ENCODE results near the gene UPF1.

Gene UPF1

DNA sequence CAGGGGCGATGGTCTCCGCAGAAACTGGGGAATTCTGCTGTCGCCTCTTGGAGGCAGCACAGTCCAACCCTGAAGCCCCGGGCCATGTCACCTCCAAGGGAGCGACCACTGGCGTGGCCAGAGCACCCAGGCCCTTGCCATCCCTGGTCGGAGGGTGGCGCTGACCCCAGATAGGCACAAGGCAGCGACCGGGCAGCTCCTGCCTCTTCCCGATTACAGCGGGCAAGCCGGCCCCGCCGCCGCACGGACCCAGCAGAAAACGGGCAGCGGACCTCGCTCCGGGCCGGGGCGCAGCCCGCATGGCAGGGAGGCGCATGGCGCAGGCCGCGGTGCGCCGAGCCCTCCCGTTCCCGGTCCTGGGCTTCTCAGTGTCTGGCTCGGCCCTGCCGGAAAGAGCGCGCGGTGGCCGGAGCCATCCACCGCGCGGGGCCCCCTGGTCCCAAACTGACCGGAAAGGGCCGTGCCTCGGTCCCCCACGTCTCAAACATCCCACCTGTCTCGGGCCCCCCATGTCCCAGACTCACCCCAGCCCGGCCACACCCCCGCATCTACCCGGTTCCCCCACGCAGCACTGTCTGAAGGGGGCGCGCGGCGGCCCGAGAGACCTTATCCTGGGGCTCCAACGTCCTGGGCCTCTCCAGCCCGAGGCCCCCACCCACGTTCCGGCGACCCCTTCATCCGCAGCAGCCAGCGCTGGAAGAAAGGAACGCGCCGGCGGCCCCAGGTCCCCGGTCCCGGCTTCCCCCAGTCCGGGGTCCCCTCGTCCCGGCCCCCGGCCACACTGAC, 63.5 kb downstream of the UPF1 start:
- TF ChIP-seq, protein P1, sequence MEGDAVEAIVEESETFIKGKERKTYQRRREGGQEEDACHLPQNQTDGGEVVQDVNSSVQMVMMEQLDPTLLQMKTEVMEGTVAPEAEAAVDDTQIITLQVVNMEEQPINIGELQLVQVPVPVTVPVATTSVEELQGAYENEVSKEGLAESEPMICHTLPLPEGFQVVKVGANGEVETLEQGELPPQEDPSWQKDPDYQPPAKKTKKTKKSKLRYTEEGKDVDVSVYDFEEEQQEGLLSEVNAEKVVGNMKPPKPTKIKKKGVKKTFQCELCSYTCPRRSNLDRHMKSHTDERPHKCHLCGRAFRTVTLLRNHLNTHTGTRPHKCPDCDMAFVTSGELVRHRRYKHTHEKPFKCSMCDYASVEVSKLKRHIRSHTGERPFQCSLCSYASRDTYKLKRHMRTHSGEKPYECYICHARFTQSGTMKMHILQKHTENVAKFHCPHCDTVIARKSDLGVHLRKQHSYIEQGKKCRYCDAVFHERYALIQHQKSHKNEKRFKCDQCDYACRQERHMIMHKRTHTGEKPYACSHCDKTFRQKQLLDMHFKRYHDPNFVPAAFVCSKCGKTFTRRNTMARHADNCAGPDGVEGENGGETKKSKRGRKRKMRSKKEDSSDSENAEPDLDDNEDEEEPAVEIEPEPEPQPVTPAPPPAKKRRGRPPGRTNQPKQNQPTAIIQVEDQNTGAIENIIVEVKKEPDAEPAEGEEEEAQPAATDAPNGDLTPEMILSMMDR (IDR thresholded peaks at IDR 0.05; ENCODE audit: control insufficient read depth, extremely low read depth, insufficient read depth): peak; percentile 66
- DNase-seq (ENCODE audit: low read depth): no peak
- H3K4me3 ChIP-seq (ENCODE audit: low read depth, low read length): peak overlapping the region; percentile 62

DNA sequence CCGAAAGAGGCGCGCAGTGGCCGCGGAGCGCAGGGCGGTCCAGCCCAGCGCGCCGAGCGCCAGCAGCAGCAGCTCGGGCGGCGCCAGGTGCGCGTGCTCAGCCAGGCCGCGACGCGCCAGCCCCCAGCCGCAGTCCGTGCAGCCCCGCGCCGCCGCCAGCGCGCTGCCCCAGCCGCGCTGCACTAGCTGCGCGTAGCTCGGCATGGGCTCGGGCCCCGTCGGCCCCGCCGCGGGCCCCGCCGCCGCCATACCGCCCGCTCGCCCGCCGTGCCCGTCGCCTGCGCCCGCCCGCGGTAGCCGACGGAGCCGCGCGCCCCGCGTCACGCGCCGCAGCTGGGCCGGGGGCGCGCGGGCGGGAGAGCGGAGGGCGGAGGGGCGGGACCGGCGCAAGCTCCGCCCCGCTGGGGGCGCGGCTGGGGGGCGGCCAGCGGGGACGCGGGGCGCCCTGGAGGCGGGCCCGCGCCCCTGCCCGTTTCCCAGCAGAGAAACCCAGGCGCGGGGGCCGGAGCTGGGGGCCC, 64.1 kb downstream of the UPF1 start, which contains the start of gene CERS1:
Gene CERS1 (minus strand): TSS at position 335 of the 518 bp plus-strand sequence. CDS start 86 bp downstream, at position 249.
- DNase-seq (ENCODE audit: low read depth): no peak
- H3K4me3 ChIP-seq (ENCODE audit: low read depth, low read length): peak within 1 kb of the TSS; percentile 62
- TF ChIP-seq, protein P1 (IDR thresholded peaks at IDR 0.05; ENCODE audit: control insufficient read depth, extremely low read depth, insufficient read depth): no peak

DNA sequence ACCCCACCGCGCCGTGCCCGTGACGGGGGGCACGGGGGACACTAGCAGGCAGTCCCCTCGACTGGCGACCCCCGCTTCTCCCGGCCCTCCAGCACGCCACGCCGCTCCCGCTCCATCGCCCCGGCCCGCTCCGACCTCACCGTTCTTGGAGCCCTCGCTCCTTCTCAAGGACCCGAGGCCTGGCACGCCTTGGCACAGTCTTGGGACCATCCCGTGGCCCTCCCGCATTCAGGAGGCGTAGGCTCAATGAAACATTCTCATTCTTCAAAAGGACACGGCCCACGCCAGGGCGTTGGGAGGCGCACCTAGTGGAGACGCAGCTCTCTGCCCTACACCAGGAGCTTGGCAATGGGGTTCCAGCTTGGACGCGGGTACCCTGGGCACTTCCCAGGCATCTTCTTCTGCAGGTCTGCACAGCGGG, 64.7 kb downstream of the UPF1 start:
- TF ChIP-seq, protein P1 (IDR thresholded peaks at IDR 0.05; ENCODE audit: control insufficient read depth, extremely low read depth, insufficient read depth): no peak
- H3K4me3 ChIP-seq (ENCODE audit: low read depth, low read length): no peak overlapping the region
- DNase-seq (ENCODE audit: low read depth): no peak

DNA sequence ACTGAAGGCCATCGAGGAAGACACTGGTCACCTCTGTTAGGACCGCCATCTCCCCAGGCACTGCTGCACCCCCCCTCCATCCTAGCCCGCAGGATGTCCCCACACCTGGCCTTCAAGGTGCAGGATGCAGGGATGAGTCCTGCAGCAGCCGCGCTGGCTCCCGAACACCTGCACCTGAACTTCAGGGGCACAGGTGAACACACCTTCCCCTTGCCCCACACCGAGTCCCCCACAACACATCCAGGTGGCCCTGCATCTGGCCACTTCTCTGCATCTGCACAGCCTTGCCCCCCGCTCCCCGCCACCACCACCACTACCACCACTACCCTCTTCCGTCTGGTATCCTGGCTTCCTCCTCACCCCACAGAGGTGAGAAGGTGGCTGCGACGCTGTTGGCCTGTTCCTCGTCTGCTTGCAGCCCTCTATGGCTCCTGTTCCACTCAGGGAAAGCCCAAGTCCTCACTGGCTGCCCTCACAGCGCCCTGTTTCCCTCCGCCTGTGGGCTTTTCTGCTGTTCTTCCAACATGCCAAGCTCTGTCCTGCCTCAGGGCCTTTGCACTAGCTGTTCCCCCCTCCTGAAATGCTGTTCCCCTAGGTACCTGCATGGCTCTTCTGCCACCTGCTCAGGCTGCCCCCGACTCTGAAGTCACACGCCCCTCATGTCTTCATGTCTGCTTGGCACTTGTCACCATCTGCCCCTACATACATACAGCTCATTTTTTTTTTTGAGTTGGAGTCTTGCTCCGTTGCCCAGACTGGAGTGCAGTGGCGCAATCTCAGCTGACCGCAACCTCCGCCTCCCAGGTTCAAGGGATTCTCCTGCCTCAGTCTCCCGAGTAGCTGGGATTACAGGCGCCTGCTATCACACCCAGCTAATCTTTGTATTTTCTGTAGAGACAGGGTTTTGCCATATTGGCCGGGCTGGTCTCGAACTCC, 65.6 kb downstream of the UPF1 start:
- DNase-seq (ENCODE audit: low read depth): no peak
- H3K4me3 ChIP-seq (ENCODE audit: low read depth, low read length): no peak overlapping the region
- TF ChIP-seq, protein P1 (IDR thresholded peaks at IDR 0.05; ENCODE audit: control insufficient read depth, extremely low read depth, insufficient read depth): no peak

DNA sequence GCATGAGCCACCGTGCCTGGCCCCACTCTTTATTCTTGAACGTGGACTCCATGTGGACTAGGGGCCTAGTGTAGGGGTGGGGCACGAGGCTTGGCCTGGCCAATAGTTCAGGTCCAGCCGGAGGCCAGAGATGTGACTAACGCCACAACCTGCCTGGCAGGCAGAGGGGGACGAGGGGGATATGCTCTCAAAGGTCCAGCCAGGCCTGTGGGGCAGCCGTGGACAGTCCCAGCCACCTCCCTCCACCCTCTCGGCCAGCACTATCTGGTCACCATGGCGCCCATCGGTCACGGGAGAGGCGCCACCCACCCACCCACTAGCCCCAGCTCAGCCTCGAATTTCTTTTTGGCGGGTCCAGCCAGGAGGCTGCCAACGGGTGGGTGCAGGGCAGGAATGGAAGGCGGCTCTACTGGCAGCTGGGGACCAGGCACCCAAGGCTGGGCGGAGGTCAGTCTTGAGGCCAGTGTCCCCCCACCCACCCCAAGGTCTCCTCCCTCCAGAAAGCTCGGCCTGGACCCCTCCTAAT, 66.4 kb downstream of the UPF1 start:
- TF ChIP-seq, protein P1 (IDR thresholded peaks at IDR 0.05; ENCODE audit: control insufficient read depth, extremely low read depth, insufficient read depth): no peak
- no peak for DNase-seq (ENCODE audit: low read depth)
- H3K4me3 ChIP-seq (ENCODE audit: low read depth, low read length): no peak overlapping the region

DNA sequence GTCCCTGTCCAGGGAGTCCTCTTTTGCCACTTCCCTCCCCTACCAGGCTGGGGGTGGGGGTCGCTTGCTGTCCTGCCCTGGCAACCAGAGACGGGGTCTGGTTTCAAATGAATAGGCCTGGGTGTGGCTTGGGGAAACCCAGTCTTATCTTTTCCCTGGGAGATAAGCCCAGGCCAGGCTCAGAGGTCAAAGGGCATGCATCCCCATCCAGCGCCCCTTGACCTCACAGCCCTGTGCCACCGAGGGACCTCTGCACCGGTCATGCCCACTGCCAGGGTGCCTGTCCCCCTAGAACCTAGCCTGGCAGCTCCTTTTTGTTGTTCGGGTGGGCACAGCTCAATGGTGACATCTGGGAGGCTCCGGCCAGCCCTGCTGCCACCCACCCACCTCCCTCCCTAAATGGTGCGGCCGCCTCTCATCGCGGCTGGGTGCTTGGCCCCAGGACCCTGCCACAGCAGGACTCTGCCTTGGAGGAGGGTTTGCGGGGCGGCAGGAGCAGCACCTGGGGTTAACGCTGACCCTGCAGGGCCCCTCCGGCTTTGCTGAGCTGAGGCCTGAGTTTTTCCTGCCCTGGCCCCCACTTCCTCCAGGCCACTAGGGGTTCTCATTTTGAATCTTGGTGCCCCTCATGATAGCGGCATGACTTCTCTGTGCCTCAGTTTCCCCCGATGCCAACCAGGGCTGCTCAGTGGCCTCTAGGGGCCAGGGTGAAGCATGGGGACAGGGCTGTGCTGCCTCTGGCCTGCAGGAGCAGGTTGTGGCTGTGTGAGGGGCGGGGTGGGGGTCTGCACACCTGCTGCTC, 67.0 kb downstream of the UPF1 start:
- TF ChIP-seq, protein P1 (IDR thresholded peaks at IDR 0.05; ENCODE audit: control insufficient read depth, extremely low read depth, insufficient read depth): no peak
- H3K4me3 ChIP-seq (ENCODE audit: low read depth, low read length): no peak overlapping the region
- DNase-seq (ENCODE audit: low read depth): no peak

Data from LNCaP clone FGC (cell line).